Prostate gland (tissue), 2 donors: Measurements from ENCODE around the gene FAM114A1. TPM values are rescaled to one million over a fixed set of nuclear protein-coding genes. Genes with fewer than 3 reads are reported as not detected.

ENCODE experiments used
- DNase-seq: peaks from one replicate; pipeline ENCODE4 v3.0.0-alpha.2; 2019; ENCODE audit warnings: low spot score
- H3K27ac ChIP-seq, 2 donors: fragments of 200-600 bp; sonication (generic); 2 replicates each; pipeline ENCODE4 v1.5.1; 2017 to 2019
- H3K27me3 ChIP-seq: fragments of 200-600 bp; sonication (generic); replicated peaks from 2 replicates; pipeline ENCODE4 v1.5.1; 2019; ENCODE audit not compliant: insufficient read depth
- H3K36me3 ChIP-seq, 2 donors: fragments of 200-600 bp; sonication (generic); 1 replicate in 1 of 2; 2 replicates in 1 of 2; pipeline versions ENCODE4 v1.5.1 to v1.8.1; 2017 to 2019
- H3K4me1 ChIP-seq: fragments of 200-600 bp; sonication (generic); replicated peaks from 2 replicates; pipeline ENCODE4 v1.5.1; 2019
- H3K4me3 ChIP-seq, 2 donors: fragments of 200-600 bp; sonication (generic); 2 replicates each; pipeline ENCODE4 v1.5.1; 2017 to 2019
- H3K9me3 ChIP-seq: fragments of 200-600 bp; sonication (generic); 2 replicates; pipeline ENCODE4 v1.5.1; 2017
- POLR2A ChIP-seq: fragments of 450-650 bp; IDR thresholded peaks from one replicate; pipeline ENCODE4 v1.6.1; 2016; ENCODE audit warnings: antibody characterized with exemption, mild to moderate bottlenecking
- POLR2AphosphoS5 ChIP-seq: sonication (generic); formaldehyde crosslinking; IDR thresholded peaks from one replicate; pipeline ENCODE4 v1.6.1; 2017; ENCODE audit warnings: antibody characterized with exemption
- WGBS: methylation state at CpG from one replicate; pipeline ENCODE4 v1.1.5; 2018; 5-methylcytosine and 5-hydroxymethylcytosine counted together
- intact Hi-C: fragments of 100-400 bp; cut with DNase I; formaldehyde crosslinking; loops from one replicate; pipeline ENCODE4 v1.14.2; 2022
- total RNA-seq, 2 donors: library from RNA; depleted of rRNA; stranded (reverse); fragments of >200 nt; gene quantifications; one replicate each; pipeline ENCODE4 v1.1.0, GENCODE V29; 2016
- TF ChIP-seq, protein P1 (sequence below), 4 experiments: fragments of 200-600 bp in 2 of 4; fragments of 450-650 bp in 2 of 4; sonication (generic) in 2 of 4; IDR thresholded peaks; 1 replicate in 3 of 4; 2 replicates in 1 of 4; pipeline ENCODE4 v1.5.1; 2016 to 2019; ENCODE audit warnings: antibody characterized with exemption in 4 of 4, mild to moderate bottlenecking in 2 of 4, moderate library complexity in 2 of 4

Gene FAM114A1
- total RNA-seq, 2 donors from 2014 or later, result 117 to 118 TPM

DNA sequence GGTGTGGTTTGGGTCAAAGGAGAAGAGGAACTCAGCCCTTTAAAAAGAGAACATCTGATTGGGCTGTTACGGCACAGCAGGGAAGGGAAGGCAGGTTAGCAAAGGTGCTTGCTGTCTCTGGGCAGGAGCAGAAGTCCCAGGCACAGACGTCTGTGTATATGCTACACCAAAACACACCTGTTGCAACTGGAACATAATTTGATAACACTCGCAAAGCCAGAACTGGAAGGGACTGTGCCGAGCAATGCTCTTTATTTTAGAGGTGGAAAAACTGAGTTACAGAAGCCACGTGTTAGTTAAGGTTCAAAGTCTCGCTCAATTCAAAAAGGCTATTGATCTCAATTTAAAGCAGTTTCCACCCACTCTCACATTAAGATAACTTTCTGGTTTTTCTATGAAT is 2.2 kb upstream of the FAM114A1 start:
- WGBS, result 73% methylated on average over 6 of the region's 6 CpGs
- Histone ChIP-seq H3K36me3 (no peaks in the 10 kb centered on the region), H3K4me3 (no peak overlapping the region), H3K27ac (no peak overlapping the region), H3K9me3 (no peaks in the 10 kb centered on the region), H3K4me1 (no peaks in the 10 kb centered on the region), H3K27me3 (no peaks in the 10 kb centered on the region)
- DNase-seq, result no peak
- no peak for TF ChIP-seq POLR2AphosphoS5
- TF ChIP-seq, protein P1, sequence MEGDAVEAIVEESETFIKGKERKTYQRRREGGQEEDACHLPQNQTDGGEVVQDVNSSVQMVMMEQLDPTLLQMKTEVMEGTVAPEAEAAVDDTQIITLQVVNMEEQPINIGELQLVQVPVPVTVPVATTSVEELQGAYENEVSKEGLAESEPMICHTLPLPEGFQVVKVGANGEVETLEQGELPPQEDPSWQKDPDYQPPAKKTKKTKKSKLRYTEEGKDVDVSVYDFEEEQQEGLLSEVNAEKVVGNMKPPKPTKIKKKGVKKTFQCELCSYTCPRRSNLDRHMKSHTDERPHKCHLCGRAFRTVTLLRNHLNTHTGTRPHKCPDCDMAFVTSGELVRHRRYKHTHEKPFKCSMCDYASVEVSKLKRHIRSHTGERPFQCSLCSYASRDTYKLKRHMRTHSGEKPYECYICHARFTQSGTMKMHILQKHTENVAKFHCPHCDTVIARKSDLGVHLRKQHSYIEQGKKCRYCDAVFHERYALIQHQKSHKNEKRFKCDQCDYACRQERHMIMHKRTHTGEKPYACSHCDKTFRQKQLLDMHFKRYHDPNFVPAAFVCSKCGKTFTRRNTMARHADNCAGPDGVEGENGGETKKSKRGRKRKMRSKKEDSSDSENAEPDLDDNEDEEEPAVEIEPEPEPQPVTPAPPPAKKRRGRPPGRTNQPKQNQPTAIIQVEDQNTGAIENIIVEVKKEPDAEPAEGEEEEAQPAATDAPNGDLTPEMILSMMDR (IDR thresholded peaks at IDR 0.05), result no peak
- no peak for TF ChIP-seq POLR2A
- intact Hi-C loops, result loop anchor here (10.0 kb wide), 1 partner anchor 181 kb away; no protein-coding TSS in a partner anchor

DNA sequence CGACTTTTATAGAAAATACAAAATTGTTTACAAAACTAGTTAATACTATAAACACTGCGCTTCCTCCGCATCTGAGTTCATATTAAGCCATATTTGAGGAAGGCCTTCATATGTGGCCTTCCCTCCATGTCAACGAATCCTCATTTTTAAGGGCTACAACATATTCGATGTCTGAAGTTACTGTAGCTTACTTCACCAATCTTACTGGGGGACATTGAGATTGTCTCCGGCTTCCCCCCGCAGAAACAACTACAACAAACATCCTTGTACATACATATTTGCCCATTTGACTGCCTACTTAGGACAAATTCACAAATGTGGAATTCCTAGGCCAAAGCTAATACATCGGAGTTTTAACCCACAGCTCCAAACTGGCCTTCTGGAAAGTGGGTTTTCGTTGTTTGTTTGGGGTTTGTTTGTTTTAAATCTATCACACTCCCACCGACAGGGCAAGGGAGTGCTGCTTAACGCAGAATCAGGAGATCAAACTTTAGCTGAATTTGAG is 581 bp upstream of the FAM114A1 start:
- Histone ChIP-seq H3K4me1 (no peaks in the 10 kb centered on the region), H3K36me3 (no peaks in the 10 kb centered on the region), H3K9me3 (no peaks in the 10 kb centered on the region), H3K27ac (peak overlapping the region; percentile 97), H3K27me3 (no peaks in the 10 kb centered on the region), H3K4me3 (peak overlapping the region; percentile 85 to 86)
- 48% methylated on average over 11 of the region's 11 CpGs for WGBS
- DNase-seq, result no peak
- TF ChIP-seq POLR2A (no peak), POLR2AphosphoS5 (no peak)
- TF ChIP-seq, protein P1 (IDR thresholded peaks at IDR 0.05), result peak in 1 of 4 experiments; percentile 12
- intact Hi-C loops, result loop anchor here (10.0 kb wide), 1 partner anchor 182 kb away; no protein-coding TSS in a partner anchor

DNA sequence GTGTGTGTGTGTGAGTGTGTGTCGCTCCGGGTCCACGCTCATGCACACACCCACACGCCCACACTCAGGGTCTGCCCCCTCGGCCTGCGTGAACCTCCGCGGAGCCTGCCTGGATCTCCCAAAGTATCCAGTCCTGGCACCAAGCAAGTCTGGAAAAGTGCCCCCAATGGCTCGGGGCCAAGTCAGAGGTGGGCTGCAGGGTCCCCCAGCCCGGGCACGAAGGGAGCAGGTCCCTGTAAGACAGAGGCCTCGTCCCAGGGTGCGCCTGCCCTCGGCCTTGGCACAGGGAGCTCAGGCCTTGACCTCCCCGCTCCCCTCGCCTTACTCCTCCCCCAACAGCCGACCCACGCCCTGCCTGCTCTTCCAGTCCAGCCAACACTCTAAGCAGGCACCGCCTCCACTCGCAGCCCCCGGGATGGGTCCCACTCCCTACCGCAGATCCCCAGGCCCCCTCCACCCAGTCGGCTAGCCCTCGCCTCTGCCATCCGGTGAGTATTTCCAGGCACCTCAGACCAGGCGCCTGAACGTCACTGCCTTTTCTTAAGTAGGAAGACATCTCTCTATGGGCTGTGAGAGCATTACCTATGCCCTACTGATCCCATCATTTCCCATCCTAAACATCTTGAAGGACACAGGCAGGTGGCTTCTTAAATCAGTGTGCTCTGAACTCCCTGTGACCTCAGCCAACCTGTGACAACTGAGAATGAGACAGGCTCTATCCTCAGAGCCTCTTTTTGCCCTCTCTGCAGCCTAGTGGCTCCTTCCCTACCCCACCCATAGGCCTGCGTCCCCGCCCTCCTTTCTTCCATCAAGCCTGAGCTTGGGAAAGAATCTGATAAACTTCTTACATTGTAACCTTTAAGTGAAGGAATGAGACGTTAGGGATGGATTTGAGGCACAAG is 704 bp downstream of the FAM114A1 start:
- Histone ChIP-seq H3K27me3 (no peaks in the 10 kb centered on the region), H3K9me3 (no peaks in the 10 kb centered on the region), H3K4me3 (peak overlapping the region; percentile 85 to 86), H3K27ac (peak overlapping the region; percentile 97), H3K36me3 (no peaks in the 10 kb centered on the region), H3K4me1 (no peaks in the 10 kb centered on the region)
- WGBS, result 3% methylated on average over 29 of the region's 30 CpGs
- DNase-seq, result peak; percentile 23
- TF ChIP-seq POLR2AphosphoS5, result no peak
- TF ChIP-seq, protein P1 (IDR thresholded peaks at IDR 0.05), result no peak
- no peak for TF ChIP-seq POLR2A
- intact Hi-C loops, result loop anchor here (10.0 kb wide), 1 partner anchor 184 kb away; no protein-coding TSS in a partner anchor

DNA sequence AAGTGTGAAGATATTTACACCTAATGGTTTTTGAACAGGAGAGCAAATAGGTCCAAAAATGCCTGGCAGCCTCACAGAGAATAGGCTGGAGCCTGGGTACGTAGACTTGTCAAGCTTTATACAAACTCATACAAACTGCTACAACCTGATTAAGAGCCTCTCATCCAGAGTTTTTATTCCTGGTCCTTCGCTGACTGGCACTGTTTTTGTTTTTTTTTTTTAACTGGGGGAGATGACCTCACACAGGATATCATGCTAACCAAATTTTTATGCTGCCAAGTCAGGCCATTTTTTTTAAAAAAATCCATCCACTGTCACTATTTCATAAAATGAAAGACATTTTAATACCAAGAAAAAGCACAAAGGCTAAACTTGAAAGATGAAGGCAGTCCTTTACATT is 1.9 kb downstream of the FAM114A1 start:
- no peaks in the 10 kb centered on the region for H3K4me1 ChIP-seq
- 38% methylated on average over 2 of the region's 2 CpGs for WGBS
- no peak for DNase-seq
- peak overlapping the region in 1 of 2 donors; percentile 85 for H3K4me3 ChIP-seq
- H3K27ac ChIP-seq, result peak overlapping the region; percentile 97
- intact Hi-C loops, result loop anchor here (10.0 kb wide), 1 partner anchor 185 kb away; no protein-coding TSS in a partner anchor
- no peaks in the 10 kb centered on the region for H3K9me3 ChIP-seq
- TF ChIP-seq POLR2AphosphoS5 (no peak), POLR2A (no peak)
- TF ChIP-seq, protein P1 (IDR thresholded peaks at IDR 0.05), result no peak
- no peaks in the 10 kb centered on the region for H3K36me3 ChIP-seq
- no peaks in the 10 kb centered on the region for H3K27me3 ChIP-seq
